ENCODE data around the gene SUMO3.
"Not testable (repeated sequence)": the region's sequence is repeated elsewhere in the genome, so short reads cannot be mapped to it uniquely, and the experiment has no call there.

The SUMO3 gene

DNA sequence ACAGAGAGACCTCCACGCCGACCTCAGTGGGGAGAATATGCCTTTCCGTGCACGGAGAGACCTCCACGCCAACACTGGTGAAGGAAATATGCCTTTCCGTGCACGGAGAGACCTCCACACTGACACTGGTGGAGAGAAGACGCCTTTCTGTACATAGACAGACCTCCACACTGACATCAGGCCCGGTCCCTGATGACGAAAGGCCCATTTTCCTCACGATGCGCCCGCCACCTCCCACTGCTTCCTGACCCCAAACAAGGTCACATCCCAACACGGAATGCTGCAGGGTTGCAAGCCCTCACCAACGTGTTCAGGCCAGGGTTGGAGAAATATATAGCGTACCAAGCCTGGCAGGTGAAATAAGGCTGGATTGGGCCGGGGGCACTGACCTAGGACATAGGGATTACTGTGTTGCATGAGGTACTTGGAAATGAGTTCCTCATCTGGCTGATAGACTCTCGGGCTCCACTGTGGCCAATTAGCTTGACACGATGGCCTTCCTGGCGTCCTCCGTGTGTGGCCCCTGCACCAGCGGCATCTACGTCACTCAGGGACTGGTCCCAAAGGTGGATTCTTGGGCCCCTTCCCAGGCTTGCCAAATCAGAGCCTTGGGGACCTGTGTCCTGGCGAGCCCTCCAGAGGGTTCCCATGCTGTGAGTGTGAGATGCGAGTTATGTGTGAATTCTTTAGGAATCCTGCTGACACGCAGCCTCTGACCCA is 16.5 kb upstream of the SUMO3 start:
- H3K9me3 ChIP-seq (replicated peaks in 1 of 2; ENCODE audit: control insufficient read depth in 2 of 2, insufficient read depth in 1 of 2, low read depth in 1 of 2, low read length in 2 of 2): no peaks in the 10 kb centered on the region
- no CpG with 5 or more reads among the region's 26 CpGs for WGBS, 2 donors (ENCODE audit: extremely low coverage in 2 of 2, insufficient read length in 2 of 2, insufficient replicate concordance in 1 of 2)
- H3K23ac ChIP-seq (ENCODE audit: low read depth, low read length, poor library complexity): peak overlapping the region; percentile 55
- H2AFZ ChIP-seq (ENCODE audit: low read length): no peak overlapping the region
- H3K27ac ChIP-seq (replicated peaks; ENCODE audit: low read length): no peak overlapping the region
- H3K79me1 ChIP-seq (ENCODE audit: low read depth, low read length): peaks cover 4% of the 10 kb centered on the region
- H2BK12ac ChIP-seq (ENCODE audit: low read length): no peak overlapping the region
- no peak overlapping the region for H3K18ac ChIP-seq (ENCODE audit: low read length)
- H2BK15ac ChIP-seq (ENCODE audit: low read length): no peak overlapping the region
- no peak for DNase-seq (ENCODE audit: low spot score)
- H3K9ac ChIP-seq (ENCODE audit: low read depth, low read length, poor library complexity): no peak overlapping the region
- H4K8ac ChIP-seq (ENCODE audit: low read depth, low read length): no peak overlapping the region
- H3K4ac ChIP-seq (ENCODE audit: low read length): peak overlapping the region; percentile 37
- no peak overlapping the region for H2BK5ac ChIP-seq (ENCODE audit: low read length)
- H3K4me2 ChIP-seq (ENCODE audit: insufficient read depth, low read length, poor library complexity, severe bottlenecking): no peak overlapping the region
- no peak overlapping the region for H2BK120ac ChIP-seq (ENCODE audit: low read depth, low read length)
- H3K36me3 ChIP-seq (replicated peaks in 1 of 2; ENCODE audit: control insufficient read depth in 2 of 2, insufficient read depth in 2 of 2, low read length in 2 of 2): no peaks in the 10 kb centered on the region
- H3K14ac ChIP-seq (ENCODE audit: low read length): no peak overlapping the region
- H3K4me3 ChIP-seq (ENCODE audit: low read length in 2 of 2): no peak overlapping the region
- no peak overlapping the region for H2AK5ac ChIP-seq (ENCODE audit: low read depth, low read length)
- H3K4me1 ChIP-seq (ENCODE audit: control insufficient read depth in 2 of 2, insufficient read depth in 1 of 2, low read depth in 1 of 2, low read length in 2 of 2): no peaks in the 10 kb centered on the region
- no peak overlapping the region for H4K91ac ChIP-seq (ENCODE audit: low read depth, low read length, poor library complexity)
- no peaks in the 10 kb centered on the region for H3K27me3 ChIP-seq (ENCODE audit: control insufficient read depth in 3 of 3, insufficient read depth in 3 of 3, low read depth in 1 of 3, low read length in 3 of 3)

- Histone ChIP-seq H2BK5ac (ENCODE audit: low read length) (no peak overlapping the region), H3K4me1 (ENCODE audit: control insufficient read depth in 2 of 2, insufficient read depth in 1 of 2, low read depth in 1 of 2, low read length in 2 of 2) (no peaks in the 10 kb centered on the region), H2BK120ac (ENCODE audit: low read depth, low read length) (no peak overlapping the region)
These were observed 15.8 kb upstream of the SUMO3 start for GRCh38 chr21:44833663-44834062.

DNA sequence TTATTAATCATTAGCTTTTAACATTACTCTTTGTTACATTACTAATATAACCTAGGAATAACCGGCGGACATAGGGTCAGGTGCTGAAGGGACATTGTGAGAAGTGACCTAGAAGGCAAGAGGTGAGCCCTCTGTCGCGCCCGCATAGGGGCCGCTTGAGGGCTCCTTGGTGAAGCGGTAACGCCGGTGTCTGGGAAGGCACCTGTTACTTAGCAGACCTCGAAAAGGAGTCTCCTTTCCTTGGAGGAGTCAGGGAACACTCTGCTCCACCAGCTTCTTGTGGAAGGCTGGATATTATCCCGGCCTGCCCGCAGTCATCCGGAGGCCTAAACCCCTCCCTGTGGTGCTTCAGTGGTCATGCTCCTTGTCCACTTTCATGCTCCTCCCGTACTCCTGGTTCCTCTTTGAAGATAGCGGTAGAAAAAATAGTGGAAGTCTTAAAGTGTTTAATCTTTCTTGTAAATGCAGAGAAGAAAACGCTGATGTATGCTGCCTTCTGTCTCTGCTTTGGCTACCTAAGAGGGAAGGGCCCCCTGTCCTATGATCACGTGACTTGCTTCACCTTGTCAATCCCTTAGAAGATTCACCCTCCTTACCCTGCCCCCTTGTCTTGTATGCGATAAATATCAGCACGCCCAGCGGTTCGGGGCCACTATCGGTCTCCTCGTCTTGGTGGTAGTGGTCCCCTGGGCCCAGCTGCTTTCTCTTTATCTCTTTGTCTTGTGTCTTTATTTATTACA is 14.8 kb upstream of the SUMO3 start:
- not testable (repeated sequence) for H2BK120ac ChIP-seq (ENCODE audit: low read depth, low read length); H2AFZ ChIP-seq (ENCODE audit: low read length); H3K9ac ChIP-seq (ENCODE audit: low read depth, low read length, poor library complexity); H3K14ac ChIP-seq (ENCODE audit: low read length); H3K27me3 ChIP-seq (ENCODE audit: control insufficient read depth in 3 of 3, insufficient read depth in 3 of 3, low read depth in 1 of 3, low read length in 3 of 3); H3K4ac ChIP-seq (ENCODE audit: low read length); H4K8ac ChIP-seq (ENCODE audit: low read depth, low read length); H2AK5ac ChIP-seq (ENCODE audit: low read depth, low read length); H3K18ac ChIP-seq (ENCODE audit: low read length); H3K27ac ChIP-seq (replicated peaks; ENCODE audit: low read length); H2BK12ac ChIP-seq (ENCODE audit: low read length); H2BK5ac ChIP-seq (ENCODE audit: low read length); H2BK15ac ChIP-seq (ENCODE audit: low read length); H3K4me2 ChIP-seq (ENCODE audit: insufficient read depth, low read length, poor library complexity, severe bottlenecking); DNase-seq (ENCODE audit: low spot score); H4K91ac ChIP-seq (ENCODE audit: low read depth, low read length, poor library complexity); H3K4me1 ChIP-seq (ENCODE audit: control insufficient read depth in 2 of 2, insufficient read depth in 1 of 2, low read depth in 1 of 2, low read length in 2 of 2); H3K23ac ChIP-seq (ENCODE audit: low read depth, low read length, poor library complexity); H3K79me1 ChIP-seq (ENCODE audit: low read depth, low read length); H3K4me3 ChIP-seq (ENCODE audit: low read length in 2 of 2); H3K36me3 ChIP-seq (replicated peaks in 1 of 2; ENCODE audit: control insufficient read depth in 2 of 2, insufficient read depth in 2 of 2, low read length in 2 of 2)
- WGBS, 2 donors (ENCODE audit: extremely low coverage in 2 of 2, insufficient read length in 2 of 2, insufficient replicate concordance in 1 of 2): no CpG with 5 or more reads among the region's 23 CpGs
- H3K9me3 ChIP-seq (replicated peaks in 1 of 2; ENCODE audit: control insufficient read depth in 2 of 2, insufficient read depth in 1 of 2, low read depth in 1 of 2, low read length in 2 of 2): peaks cover 5 to 11% of the 10 kb centered on the region in 2 donors

More at GRCh38 chr21:44833663-44834062, 15.8 kb upstream of the SUMO3 start:
- H3K9me3 ChIP-seq (replicated peaks in 1 of 2; ENCODE audit: control insufficient read depth in 2 of 2, insufficient read depth in 1 of 2, low read depth in 1 of 2, low read length in 2 of 2): peaks cover 2 to 3% of the 10 kb centered on the region in 2 donors
- no CpG with 5 or more reads among the region's 5 CpGs for WGBS, 2 donors (ENCODE audit: extremely low coverage in 2 of 2, insufficient read length in 2 of 2, insufficient replicate concordance in 1 of 2)
- no peak overlapping the region for H2BK15ac ChIP-seq (ENCODE audit: low read length)
- no peak overlapping the region for H3K4me2 ChIP-seq (ENCODE audit: insufficient read depth, low read length, poor library complexity, severe bottlenecking)
- no peak overlapping the region for H3K18ac ChIP-seq (ENCODE audit: low read length)
- no peak overlapping the region for H3K9ac ChIP-seq (ENCODE audit: low read depth, low read length, poor library complexity)
- H3K14ac ChIP-seq (ENCODE audit: low read length): no peak overlapping the region
- H2AK5ac ChIP-seq (ENCODE audit: low read depth, low read length): no peak overlapping the region
- no peaks in the 10 kb centered on the region for H3K27me3 ChIP-seq (ENCODE audit: control insufficient read depth in 3 of 3, insufficient read depth in 3 of 3, low read depth in 1 of 3, low read length in 3 of 3)
- no peak overlapping the region for H4K8ac ChIP-seq (ENCODE audit: low read depth, low read length)
- H3K36me3 ChIP-seq (replicated peaks in 1 of 2; ENCODE audit: control insufficient read depth in 2 of 2, insufficient read depth in 2 of 2, low read length in 2 of 2): no peaks in the 10 kb centered on the region
- peaks cover 3% of the 10 kb centered on the region for H3K79me1 ChIP-seq (ENCODE audit: low read depth, low read length)
- H2AFZ ChIP-seq (ENCODE audit: low read length): no peak overlapping the region
- H3K23ac ChIP-seq (ENCODE audit: low read depth, low read length, poor library complexity): no peak overlapping the region
- no peak overlapping the region for H3K27ac ChIP-seq (replicated peaks; ENCODE audit: low read length)
- no peak overlapping the region for H2BK12ac ChIP-seq (ENCODE audit: low read length)
- no peak overlapping the region for H4K91ac ChIP-seq (ENCODE audit: low read depth, low read length, poor library complexity)
- no peak overlapping the region for H3K4ac ChIP-seq (ENCODE audit: low read length)
- no peak for DNase-seq (ENCODE audit: low spot score)
- no peak overlapping the region for H3K4me3 ChIP-seq (ENCODE audit: low read length in 2 of 2)

DNA sequence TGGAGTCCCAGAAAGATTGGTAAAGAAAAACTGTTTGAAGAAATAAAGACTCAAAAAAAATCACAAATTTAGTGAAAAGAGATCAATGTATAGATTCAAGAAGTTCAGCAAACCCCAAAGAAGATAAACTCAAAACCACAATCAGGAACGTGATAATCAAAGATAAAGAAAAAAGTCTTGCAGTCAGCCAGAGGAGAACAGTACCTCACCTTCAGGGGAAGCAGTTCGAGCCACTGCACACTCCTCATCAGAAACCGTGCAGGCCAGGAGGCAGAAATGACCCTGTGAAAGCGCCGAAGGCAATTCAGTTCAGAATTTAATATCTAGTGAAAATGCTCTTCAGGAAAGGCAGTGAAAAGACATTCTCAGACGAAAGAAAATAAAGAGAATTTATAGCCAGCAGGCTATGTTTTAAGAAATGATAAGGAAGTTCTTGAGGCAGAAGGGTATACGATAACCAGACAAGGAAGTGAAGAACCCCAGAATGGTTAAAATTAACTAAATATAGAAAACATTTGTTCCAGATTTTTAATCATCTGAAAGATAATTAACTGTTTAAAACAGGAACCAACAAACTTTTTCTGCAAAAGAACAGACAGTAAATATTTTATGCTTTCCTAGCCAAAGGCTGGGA is 13.5 kb upstream of the SUMO3 start:
- Histone ChIP-seq H2BK12ac (ENCODE audit: low read length) (no peak overlapping the region), H3K4ac (ENCODE audit: low read length) (no peak overlapping the region), H2AFZ (ENCODE audit: low read length) (no peak overlapping the region), H3K23ac (ENCODE audit: low read depth, low read length, poor library complexity) (no peak overlapping the region), H3K9me3 (replicated peaks in 1 of 2; ENCODE audit: control insufficient read depth in 2 of 2, insufficient read depth in 1 of 2, low read depth in 1 of 2, low read length in 2 of 2) (peaks cover 9 to 12% of the 10 kb centered on the region in 2 donors), H2BK5ac (ENCODE audit: low read length) (no peak overlapping the region), H4K8ac (ENCODE audit: low read depth, low read length) (no peak overlapping the region), H3K36me3 (replicated peaks in 1 of 2; ENCODE audit: control insufficient read depth in 2 of 2, insufficient read depth in 2 of 2, low read length in 2 of 2) (no peaks in the 10 kb centered on the region), H3K9ac (ENCODE audit: low read depth, low read length, poor library complexity) (no peak overlapping the region), H2AK5ac (ENCODE audit: low read depth, low read length) (no peak overlapping the region), H3K27me3 (ENCODE audit: control insufficient read depth in 3 of 3, insufficient read depth in 3 of 3, low read depth in 1 of 3, low read length in 3 of 3) (no peaks in the 10 kb centered on the region), H3K18ac (ENCODE audit: low read length) (no peak overlapping the region), H2BK120ac (ENCODE audit: low read depth, low read length) (no peak overlapping the region), H3K27ac (replicated peaks; ENCODE audit: low read length) (no peak overlapping the region), H3K4me1 (ENCODE audit: control insufficient read depth in 2 of 2, insufficient read depth in 1 of 2, low read depth in 1 of 2, low read length in 2 of 2) (no peaks in the 10 kb centered on the region), H2BK15ac (ENCODE audit: low read length) (no peak overlapping the region), H3K4me3 (ENCODE audit: low read length in 2 of 2) (no peak overlapping the region), H3K14ac (ENCODE audit: low read length) (no peak overlapping the region), H3K79me1 (ENCODE audit: low read depth, low read length) (no peaks in the 10 kb centered on the region), H3K4me2 (ENCODE audit: insufficient read depth, low read length, poor library complexity, severe bottlenecking) (no peak overlapping the region), H4K91ac (ENCODE audit: low read depth, low read length, poor library complexity) (no peak overlapping the region)
- DNase-seq (ENCODE audit: low spot score): no peak
- no CpG with 5 or more reads among the region's 7 CpGs for WGBS, 2 donors (ENCODE audit: extremely low coverage in 2 of 2, insufficient read length in 2 of 2, insufficient replicate concordance in 1 of 2)
